ENCODE data around the gene ZNF205. TPM values are rescaled to one million over a fixed set of nuclear protein-coding genes. Genes with fewer than 3 reads are reported as not detected.

Gene ZNF205
- total and polyA plus RNA-seq, 10 of the 15 experiments (the other 5 are each of a cell fraction or from before 2014, with no cell fraction given), result 0.26 to 1.5 (median 0.78) TPM; not detected in 2

DNA sequence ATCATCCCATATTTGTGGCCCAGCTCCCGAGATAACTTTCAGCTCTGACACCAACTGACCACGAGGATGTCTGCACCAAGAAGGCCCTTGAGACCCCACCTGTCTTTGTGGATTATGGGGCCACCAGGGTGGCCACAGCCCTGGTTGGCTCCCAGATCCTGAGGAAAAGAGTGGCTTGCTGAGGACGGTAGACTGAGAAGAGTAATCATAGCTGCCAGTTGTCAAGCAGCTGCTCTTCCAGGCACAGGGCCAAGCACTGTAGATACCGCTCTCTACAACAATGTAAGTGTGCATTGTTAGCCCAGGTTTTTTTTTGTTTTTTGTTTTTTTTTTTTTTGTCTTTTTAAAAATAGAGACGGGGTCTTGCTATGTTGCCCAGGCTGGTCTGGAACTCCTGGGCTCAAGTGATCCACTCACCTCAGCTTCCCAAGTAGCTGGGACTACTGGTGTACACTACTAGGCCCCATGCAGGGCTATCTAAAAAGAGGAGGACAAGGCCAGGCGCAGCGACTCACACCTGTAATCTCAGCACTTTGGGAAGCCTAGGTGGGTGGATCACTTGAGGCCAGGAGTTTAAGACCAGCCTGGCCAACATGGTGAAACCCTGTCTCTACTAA is 9.6 kb downstream of the ZNF205 start:
- ChIA-PET RAD21 (ENCODE audit: unreplicated experiment) (no interaction called here), POLR2A (interaction anchor here (1.3 to 1.4 kb wide), 3 partner anchors 8 to 21 kb away, joined by 3 to 8 read pairs (median 3); no protein-coding TSS in a partner anchor), SMC1A (ENCODE audit: uncharacterized antibody, unreplicated experiment) (interaction anchor here (1.1 to 1.4 kb wide), 3 partner anchors 13 to 91 kb away, joined by 3 to 5 read pairs (median 3); partner anchors contain the start of gene ZNF213), CTCF (interaction anchor here (0.7 to 1.7 kb wide), 7 partner anchors 10 to 95 kb away, joined by 3 to 10 read pairs (median 4); partner anchors contain the start of gene ZNF205)
- no peak overlapping the region for H2AFZ ChIP-seq (ENCODE audit: control insufficient read depth, low read depth, low read length)
- intact Hi-C loops (cut with micrococcal nuclease; ENCODE audit: unreplicated experiment), result no loop called here
- in situ Hi-C loops (cut with MboI), result no loop called here
- TF ChIP-seq SUPT20H (IDR thresholded peaks at IDR 0.05; ENCODE audit: borderline replicate concordance, control insufficient read depth, low read depth, low read length), result no peak
- TF ChIP-seq PAX8 (IDR thresholded peaks at IDR 0.05), result no peak
- no peak for TF ChIP-seq EGR1 (IDR thresholded peaks at IDR 0.05; ENCODE audit: borderline replicate concordance in 1 of 2, low read depth in 2 of 2, low read length in 2 of 2)
- no peak for TF ChIP-seq NR2C2 (IDR thresholded peaks at IDR 0.05; ENCODE audit: borderline replicate concordance, control insufficient read depth, insufficient read length, low read depth)
- no peak for TF ChIP-seq DPF2 (IDR thresholded peaks at IDR 0.05)
- TF ChIP-seq HDGF (IDR thresholded peaks at IDR 0.05), result no peak
- TF ChIP-seq, protein P1, sequence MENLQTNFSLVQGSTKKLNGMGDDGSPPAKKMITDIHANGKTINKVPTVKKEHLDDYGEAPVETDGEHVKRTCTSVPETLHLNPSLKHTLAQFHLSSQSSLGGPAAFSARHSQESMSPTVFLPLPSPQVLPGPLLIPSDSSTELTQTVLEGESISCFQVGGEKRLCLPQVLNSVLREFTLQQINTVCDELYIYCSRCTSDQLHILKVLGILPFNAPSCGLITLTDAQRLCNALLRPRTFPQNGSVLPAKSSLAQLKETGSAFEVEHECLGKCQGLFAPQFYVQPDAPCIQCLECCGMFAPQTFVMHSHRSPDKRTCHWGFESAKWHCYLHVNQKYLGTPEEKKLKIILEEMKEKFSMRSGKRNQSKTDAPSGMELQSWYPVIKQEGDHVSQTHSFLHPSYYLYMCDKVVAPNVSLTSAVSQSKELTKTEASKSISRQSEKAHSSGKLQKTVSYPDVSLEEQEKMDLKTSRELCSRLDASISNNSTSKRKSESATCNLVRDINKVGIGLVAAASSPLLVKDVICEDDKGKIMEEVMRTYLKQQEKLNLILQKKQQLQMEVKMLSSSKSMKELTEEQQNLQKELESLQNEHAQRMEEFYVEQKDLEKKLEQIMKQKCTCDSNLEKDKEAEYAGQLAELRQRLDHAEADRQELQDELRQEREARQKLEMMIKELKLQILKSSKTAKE (IDR thresholded peaks at IDR 0.05; ENCODE audit: low read depth, poor library complexity, severe bottlenecking), result no peak
- 59% methylated on average over 7 of the region's 7 CpGs for WGBS (ENCODE audit: insufficient coverage, insufficient replicate concordance, low lambda C conversion rate, missing lambda C conversion rate)
- no peaks in the 10 kb centered on the region for H3K79me2 ChIP-seq (ENCODE audit: control insufficient read depth, insufficient read depth, low read length)
- H4K20me1 ChIP-seq (ENCODE audit: control insufficient read depth, insufficient read depth), result no peaks in the 10 kb centered on the region
- BruUV-seq (replicated peaks), result no TSS peak
- H3K9ac ChIP-seq (ENCODE audit: control insufficient read depth, insufficient read depth, low read length), result no peak overlapping the region
- H3K27ac ChIP-seq (ENCODE audit: control insufficient read depth, insufficient read depth), result no peak overlapping the region
- FAIRE-seq (no peak), ATAC-seq (no peak), DNase-seq (ENCODE audit: low read depth, low spot score) (no peak)
- H3K36me3 ChIP-seq (ENCODE audit: control insufficient read depth in 2 of 2, insufficient read depth in 2 of 2, low read length in 1 of 2), result no peaks in the 10 kb centered on the region
- H3K27me3 ChIP-seq (replicated peaks in 1 of 2; ENCODE audit: control insufficient read depth in 2 of 2, insufficient read depth in 2 of 2, low read length in 1 of 2), result no peaks in the 10 kb centered on the region
- no peak overlapping the region for H3K4me3 ChIP-seq
- no peaks in the 10 kb centered on the region for H3K9me3 ChIP-seq (replicated peaks; ENCODE audit: control insufficient read depth, insufficient read depth, low read length)
- H3K4me2 ChIP-seq (ENCODE audit: control insufficient read depth, insufficient read depth), result no peak overlapping the region
- peaks cover 10% of the 10 kb centered on the region for H3K4me1 ChIP-seq (ENCODE audit: control insufficient read depth, insufficient read depth, low read length)

Data from GM12878 (cell line).